SU-DHL-6 (cell line): Measurements from ENCODE around the gene NAT9.

Experiments
- EZH2phosphoT487 ChIP-seq: fragments of 200-600 bp; sonication (generic), shearing (Covaris generic); conservative IDR thresholded peaks from 2 replicates; pipeline ENCODE4 v1.6.1; 2018; ENCODE audit warnings: mild to moderate bottlenecking, antibody characterized with exemption, low read length, moderate library complexity, mixed read lengths
- TF ChIP-seq, protein P1 (sequence below): fragments of 200-600 bp; sonication (generic); IDR thresholded peaks from one replicate; pipeline ENCODE4 v1.5.1; 2017; ENCODE audit warnings: antibody characterized with exemption, mild to moderate bottlenecking, low read length, moderate library complexity; ENCODE audit not compliant: insufficient read depth, poor library complexity, severe bottlenecking

DNA sequence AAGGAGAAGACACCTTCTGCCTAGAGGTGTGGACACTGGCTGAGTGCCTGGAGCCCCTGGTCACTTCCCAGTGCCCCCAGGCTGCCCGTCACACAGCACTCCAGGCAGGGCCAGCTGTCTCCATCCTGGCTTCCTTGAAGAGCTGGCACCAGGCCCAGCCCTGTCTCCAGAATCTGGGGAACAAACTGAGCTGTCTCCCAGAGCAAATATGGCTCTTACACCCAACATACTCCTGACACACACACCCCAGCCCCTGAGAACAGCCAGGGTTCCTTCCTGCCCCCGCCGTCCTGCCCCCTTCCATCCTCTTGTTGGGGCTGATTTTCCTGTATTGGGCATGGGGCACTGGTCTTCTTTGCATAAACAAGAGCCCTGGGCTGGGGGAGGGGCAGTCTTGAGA lies 18.6 kb downstream of the NAT9 start:
- TF ChIP-seq, protein P1, sequence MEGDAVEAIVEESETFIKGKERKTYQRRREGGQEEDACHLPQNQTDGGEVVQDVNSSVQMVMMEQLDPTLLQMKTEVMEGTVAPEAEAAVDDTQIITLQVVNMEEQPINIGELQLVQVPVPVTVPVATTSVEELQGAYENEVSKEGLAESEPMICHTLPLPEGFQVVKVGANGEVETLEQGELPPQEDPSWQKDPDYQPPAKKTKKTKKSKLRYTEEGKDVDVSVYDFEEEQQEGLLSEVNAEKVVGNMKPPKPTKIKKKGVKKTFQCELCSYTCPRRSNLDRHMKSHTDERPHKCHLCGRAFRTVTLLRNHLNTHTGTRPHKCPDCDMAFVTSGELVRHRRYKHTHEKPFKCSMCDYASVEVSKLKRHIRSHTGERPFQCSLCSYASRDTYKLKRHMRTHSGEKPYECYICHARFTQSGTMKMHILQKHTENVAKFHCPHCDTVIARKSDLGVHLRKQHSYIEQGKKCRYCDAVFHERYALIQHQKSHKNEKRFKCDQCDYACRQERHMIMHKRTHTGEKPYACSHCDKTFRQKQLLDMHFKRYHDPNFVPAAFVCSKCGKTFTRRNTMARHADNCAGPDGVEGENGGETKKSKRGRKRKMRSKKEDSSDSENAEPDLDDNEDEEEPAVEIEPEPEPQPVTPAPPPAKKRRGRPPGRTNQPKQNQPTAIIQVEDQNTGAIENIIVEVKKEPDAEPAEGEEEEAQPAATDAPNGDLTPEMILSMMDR = no peak
- TF ChIP-seq EZH2phosphoT487 = no peak
